GM21390 (cell line): ENCODE results near the gene EIF6.
A peak's percentile ranks its signal among the peaks of the same experiment; 100 is the strongest.

Experiments
- ATAC-seq: cut with Tn5 transposase; IDR thresholded peaks from one replicate; pipeline ENCODE4 v1.9.1; 2021; ENCODE audit not compliant: unreplicated experiment

Gene EIF6

DNA sequence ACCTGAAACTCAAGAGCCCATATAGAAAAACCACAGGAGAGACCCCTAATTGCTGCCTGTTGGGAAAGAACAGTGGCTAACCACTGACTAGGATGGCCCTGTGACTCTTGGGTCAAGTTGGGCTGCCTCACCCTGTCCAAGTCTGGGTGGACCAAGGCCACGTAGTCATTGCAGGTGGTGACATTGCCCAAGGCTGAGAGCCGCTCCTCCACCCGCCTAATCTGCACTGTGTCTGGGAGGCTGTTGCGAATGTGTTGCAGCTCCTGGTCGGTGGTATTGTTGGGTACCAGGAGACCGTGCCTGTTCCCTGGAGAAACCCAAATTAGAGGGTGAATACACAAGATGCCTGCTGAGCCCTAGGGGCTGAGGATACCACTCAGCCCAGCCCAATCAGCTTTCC lies 4.0 kb downstream of the EIF6 start:
- ATAC-seq, result no peak

DNA sequence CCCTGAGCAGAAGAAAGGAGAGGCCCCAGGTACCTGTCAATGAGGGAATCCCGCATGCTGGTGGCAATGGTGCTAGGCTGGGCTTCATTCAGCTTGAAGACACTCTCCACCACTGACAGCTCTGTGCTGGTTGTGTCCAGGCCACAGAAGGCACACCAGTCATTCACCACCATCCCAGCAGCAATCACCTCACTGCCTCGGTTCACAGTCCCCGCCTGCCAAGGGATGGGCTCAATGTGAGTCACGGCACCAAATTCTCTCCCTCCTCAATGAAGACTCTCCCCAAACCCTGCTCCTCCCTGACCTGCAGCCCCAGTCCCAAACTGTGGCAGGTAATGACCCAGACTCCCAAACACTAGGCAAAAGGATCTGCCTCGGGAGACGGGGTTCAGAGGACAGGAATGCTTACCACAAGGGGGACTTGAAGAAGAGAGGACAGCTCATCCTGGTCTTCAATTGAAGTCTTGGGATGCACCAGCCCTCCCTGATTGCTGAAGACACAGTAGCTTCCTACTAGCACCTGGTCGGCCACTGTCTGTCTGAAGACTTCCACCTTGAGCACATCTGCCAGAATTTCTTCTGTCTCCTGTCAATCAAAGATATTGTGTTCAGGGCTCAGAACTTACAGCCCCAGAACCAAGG lies 4.9 kb downstream of the EIF6 start:
- ATAC-seq, result no peak

DNA sequence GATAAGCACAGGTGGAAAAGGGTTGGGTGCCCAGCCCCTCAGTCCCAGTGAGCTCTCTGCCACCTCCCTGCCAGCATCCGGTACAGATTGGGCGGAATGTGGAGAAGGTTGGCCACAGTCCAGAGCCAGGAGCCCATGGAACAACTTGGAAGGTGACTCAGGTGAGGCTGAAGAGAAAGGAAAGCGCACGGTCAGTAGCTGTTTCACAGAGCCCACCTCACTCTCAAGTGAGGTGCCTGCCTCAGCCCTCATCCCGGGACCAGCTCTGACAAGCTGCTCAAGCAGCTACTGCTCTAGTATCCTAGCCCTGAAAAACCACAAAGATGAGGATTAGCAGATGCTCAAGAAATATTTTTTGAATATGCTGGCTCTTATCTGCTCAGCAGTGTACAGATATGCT lies 5.5 kb downstream of the EIF6 start:
- ATAC-seq, result no peak

DNA sequence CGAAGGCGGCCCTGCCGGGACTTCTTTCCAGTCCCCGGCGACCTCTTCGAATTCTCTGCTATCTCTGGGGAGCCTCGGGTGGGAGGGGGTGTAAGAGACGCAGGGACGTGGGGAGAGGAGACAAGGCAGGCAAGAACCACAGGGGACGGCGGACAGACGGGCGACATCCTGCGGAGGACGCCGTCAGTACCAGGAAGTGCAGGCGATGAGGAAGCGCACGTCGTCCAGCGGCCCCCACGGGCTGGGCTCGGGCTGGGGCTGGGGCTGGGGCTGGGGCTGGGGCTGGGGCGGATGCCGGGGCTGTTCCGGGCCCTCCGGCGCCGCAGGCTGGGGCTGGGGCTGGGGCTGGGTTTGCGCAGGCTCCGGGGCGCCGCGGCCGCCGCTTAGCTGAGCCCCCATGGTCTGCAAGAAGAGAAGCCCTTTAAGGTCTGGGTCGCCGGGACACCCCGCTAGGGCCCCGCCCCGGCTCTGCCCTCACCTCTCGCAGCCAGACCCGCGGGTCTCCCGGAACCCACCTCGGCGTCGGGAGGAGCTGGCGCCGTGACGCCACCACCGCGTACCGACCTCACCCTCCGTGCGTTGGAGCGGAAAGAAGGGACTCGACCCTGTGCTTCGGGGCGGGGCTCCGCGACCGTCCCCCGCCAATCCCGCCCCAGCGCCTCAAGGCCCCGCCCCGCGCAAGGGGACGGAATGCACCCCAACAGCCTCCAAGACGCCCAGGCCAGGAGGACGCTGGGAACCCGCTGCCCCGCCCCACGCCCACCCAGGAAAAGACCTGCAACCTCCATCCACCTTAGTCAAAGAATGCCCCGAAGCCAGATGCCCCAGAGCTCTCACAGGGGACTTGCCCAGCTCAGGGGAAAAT lies 6.8 kb downstream of the EIF6 start, which contains the start of gene MMP24OS:
MMP24OS (minus strand) TSS at position 592 of the 865 bp plus-strand sequence; CDS start at position 399, 193 bp downstream.
- peak; percentile 78 for ATAC-seq

DNA sequence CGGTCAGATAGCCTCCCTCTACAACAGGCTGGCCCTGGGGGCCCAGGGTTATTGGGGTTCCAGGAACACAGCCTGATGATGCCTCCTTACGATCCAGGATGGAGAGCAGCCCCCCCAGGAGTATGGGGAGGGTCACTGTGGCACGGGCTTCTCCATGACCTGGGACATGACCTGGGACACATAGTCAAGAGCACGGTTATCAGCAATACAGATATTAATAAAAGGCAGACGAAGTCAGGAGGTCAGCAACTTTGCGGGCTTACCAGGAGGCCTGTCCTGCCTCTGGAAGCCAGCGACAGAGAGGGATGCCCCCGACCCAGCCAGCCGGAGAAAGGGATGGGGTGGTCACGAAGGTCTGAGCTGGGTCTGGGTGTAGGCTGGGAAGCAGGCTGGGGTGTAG lies 7.4 kb downstream of the EIF6 start:
- no peak for ATAC-seq

DNA sequence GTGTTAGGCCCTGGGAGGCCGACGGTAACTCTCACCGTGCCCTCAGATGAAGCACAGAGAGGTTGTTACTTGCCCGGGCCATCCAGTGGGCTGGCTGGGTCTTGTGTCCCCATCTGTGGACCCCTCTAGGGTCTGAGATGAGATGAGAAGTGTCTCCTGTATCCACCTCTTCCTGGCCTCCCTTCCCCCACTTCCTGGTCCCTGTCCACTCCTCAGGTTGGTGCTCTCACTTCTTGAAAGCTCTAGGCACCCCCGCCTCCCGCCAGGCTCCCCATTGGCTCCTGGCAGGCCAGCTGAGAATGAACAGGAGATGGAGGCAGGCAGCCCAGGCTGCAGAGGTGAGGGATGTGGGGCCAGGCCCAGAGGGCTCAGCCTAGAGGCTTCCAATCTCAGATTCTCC lies 8.2 kb downstream of the EIF6 start:
- no peak for ATAC-seq

DNA sequence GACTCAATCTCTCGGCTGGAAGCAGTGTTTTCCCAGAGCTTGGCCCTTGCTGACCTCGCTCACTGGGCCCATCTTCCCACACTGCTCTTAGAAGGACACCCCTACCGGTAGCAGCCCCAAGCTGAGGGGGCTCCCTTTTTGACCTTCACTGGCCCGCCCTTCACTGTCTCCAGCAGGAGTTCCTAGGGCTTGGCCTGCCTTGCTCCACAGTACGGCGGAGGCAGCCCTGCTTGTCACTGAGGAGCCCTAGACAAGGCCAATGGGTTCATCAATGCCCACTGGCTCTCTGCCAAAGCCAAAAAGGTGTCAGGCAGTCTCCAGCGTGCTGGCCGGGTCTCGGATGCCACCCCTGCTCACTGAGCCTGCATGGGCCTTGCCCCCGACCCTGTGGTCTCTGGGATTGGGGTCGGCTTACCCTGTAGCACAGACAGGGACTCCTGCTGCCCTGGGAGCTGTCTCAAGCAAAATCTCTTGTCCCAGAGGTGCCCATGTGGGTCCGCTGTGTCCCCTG lies 8.8 kb downstream of the EIF6 start:
- no peak for ATAC-seq

DNA sequence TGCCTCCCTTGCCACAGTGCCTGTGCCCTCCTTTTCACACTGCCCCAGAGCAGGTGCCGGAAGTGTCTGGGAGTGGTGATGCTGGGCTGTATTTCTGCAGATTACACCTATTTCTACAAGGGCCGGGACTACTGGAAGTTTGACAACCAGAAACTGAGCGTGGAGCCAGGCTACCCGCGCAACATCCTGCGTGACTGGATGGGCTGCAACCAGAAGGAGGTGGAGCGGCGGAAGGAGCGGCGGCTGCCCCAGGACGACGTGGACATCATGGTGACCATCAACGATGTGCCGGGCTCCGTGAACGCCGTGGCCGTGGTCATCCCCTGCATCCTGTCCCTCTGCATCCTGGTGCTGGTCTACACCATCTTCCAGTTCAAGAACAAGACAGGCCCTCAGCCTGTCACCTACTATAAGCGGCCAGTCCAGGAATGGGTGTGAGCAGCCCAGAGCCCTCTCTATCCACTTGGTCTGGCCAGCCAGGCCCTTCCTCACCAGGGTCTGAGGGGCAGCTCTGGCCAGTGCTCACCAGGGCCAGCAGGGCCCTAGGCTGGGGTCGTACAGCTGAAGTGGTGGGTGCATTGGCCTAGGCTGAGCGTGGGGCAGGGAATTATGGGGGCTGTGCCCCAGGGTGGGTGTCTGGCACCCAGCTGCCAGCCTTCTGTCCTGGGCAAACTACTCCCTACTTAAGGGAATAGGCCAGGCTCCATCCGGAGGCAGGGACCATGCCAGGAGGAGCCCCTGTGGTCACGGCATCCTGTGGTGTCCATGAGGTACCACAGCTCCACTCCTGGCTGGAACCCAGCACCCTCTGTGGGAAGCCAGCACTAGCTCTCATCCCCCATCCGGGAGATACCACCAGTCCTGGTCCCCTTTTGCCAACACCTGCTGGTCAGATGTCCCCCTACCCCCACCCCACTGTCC lies 10.1 kb downstream of the EIF6 start:
- no peak for ATAC-seq

DNA sequence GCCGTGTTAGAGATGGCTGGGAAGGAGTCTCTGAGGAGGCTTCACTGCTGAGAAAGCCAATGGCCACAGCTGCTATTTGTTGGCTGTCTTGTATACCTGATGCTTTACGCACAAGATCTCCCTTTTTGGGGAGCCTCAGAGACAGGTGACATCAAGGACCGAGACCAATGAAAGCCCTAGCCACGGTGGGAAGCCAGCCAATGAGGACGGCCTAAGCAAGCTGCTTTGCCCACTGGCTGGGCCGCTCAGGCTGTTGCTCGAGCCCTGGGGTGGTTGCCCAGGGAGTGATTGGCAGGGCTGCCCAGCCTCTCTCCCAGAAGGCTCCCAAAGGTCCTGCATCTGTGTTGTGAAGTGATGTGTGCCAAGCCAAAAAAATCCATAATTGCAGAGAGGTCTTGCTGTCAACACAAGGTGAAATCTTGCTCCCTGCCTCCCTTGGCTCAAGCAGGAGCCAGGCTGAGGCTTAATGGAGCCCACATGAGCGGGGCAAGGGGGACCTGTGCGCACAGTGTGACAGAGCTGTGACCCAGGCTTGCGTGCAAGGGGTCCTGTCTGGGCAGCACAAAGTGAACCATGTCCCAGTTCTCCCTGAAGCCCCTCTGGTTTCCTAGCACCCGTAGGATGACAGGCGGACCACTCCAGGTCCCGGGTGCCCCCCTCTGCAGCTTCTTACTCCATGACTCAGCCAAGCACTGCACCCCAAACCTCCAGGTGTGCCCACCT lies 11.0 kb downstream of the EIF6 start:
- no peak for ATAC-seq

DNA sequence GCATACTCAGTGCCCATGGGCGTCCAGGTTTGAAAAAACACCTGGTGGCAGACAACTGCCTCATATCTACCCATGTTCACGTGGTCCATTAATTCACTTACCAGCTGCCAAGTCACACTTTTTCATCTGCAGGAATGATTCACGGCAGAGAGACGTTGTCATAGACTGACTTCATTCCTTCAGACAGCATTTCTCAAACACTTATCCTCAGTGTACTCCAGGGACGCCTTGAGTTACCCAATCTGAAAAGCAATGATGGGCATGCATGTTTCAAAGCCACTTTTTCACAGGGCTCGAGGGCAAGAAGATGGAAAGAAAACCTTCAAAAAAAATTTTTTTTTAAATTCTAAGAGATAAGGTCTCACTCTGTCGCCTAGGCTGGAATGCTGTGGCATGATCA lies 12.7 kb downstream of the EIF6 start:
- no peak for ATAC-seq

DNA sequence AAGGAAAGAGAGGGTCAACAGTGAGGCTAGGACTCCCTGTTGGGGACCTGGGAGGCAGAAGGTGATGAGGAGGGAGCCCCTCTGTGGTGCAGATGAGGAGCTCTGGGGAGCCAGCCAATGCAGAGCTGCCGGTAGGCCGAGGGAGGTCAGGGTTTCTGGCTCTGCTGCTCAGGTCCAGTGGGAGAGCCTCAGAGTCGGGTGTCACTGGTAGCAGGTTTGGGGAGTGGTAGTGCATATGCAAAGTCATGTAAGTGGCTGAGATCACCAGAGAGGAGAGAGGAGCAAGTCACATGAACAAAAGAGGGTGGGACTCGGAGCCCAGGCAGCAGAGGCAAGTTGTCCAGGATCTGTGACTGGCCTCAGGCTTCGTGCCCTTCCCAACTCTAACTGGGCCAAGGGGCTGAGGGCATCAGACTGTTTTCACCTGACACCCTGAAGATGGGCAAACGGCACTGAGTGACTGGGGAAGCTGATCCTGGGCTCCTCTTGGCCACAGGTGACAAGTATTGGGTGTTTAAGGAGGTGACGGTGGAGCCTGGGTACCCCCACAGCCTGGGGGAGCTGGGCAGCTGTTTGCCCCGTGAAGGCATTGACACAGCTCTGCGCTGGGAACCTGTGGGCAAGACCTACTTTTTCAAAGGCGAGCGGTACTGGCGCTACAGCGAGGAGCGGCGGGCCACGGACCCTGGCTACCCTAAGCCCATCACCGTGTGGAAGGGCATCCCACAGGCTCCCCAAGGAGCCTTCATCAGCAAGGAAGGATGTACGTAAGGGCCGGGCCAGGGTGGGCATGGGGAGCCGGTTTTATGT lies 13.3 kb downstream of the EIF6 start:
- no peak for ATAC-seq

DNA sequence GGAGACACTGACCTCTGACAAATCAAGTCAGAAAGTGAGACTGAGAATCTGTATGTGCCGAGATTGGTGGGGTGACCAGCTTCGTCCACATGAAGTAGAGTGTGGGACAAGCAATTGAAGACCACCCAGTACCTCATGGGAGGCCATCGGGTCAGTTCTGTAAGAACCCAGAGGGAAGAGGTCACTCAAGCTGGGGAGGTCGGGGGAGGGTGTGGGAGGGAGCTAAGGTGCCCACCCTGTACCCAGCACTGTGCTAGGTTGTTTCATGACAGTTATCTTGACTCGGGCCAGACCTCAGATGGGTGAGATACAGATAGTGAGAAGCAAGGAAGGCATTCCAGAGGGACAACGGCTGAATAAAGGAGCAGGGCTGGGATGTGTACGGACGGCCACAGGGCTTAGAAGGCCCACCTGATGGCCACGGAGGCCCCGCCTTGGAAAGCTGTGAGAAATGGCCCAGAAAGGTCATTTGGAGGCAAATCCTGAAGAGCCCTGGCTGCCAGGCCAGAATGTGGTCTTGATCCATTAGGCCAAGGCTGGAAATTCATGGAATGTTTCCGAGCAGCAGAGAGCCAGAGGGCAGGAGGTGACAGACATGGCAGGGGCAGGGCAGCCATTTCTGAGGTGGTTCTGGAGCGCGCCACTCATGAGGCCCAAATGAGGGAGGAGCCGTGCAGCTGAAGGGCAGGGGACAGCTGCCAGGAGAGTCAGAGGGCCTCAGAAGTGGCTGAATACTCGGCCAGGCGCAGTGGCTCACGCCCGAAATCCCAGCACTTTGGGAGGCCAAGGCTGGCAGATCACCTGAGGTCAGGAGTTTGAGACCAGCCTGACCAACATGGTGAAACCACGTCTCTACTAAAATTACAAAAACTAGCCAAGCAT lies 14.3 kb downstream of the EIF6 start:
- no peak for ATAC-seq

DNA sequence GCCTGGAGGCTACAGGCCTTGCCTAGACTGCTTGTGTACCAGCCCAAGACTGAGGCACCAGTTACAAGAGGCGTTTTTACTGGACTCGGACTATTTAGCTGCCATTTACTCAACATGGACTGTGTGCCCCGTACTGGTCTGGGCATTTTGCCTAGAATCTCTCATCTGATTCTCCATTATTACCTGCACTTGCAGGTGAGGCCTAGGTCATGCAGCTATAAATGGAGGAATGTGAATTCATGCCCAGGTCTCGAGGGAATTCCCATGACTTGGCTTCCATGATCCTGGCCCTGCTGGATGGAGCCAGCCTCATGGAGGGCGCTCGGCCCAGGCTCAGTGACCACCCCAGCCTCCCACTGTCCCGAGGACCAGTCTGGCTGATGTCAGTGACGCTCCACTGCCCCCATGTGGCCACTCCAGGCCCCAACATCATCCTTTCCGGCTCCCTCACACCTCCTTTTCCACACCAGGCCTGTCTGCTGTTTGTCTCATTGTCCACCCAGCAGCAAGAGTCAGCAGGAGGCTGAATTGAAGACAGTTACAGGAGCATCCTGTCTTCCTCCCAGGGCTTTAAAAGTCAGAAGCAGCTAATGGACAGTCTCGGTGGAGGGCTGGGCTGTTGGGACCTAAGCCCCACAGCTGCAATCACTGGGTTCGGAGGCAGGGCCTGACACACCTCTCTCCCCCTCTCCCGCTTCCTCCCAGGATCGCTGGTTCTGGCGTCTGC lies 15.4 kb downstream of the EIF6 start:
- ATAC-seq, result no peak

DNA sequence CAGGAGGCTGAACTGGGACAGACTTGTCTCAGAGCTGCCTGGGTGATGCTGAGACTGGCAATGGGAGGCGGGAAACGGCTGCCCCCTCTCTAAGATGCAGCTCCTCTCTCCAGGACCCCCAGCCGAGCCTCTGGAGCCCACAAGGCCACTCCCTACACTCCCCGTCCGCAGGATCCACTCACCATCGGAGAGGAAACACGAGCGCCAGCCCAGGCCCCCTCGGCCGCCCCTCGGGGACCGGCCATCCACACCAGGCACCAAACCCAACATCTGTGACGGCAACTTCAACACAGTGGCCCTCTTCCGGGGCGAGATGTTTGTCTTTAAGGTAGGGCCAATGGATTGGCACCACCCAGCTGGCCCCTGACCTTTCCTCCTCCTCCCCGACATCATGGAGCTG lies 17.5 kb downstream of the EIF6 start:
- ATAC-seq, result no peak

DNA sequence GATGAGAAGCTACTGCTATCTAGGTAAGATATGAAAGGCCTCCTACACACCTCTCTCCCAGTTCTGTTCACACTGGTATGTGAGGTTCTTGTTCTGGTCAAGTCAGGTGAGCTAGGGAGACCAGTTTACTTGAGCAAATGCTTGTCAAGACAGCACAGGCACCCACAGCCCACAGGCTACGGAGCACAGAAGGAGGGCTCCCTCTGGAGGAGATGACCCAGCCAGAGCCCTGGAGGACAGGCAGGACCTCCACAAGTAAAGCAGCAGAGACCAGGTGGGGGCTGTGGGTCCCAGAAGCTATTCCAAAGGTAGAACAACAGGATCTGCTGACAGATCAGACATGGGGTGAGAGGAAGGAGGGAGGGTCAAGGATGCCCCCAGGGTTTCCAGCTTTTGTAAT lies 19.8 kb downstream of the EIF6 start:
- ATAC-seq, result no peak

DNA sequence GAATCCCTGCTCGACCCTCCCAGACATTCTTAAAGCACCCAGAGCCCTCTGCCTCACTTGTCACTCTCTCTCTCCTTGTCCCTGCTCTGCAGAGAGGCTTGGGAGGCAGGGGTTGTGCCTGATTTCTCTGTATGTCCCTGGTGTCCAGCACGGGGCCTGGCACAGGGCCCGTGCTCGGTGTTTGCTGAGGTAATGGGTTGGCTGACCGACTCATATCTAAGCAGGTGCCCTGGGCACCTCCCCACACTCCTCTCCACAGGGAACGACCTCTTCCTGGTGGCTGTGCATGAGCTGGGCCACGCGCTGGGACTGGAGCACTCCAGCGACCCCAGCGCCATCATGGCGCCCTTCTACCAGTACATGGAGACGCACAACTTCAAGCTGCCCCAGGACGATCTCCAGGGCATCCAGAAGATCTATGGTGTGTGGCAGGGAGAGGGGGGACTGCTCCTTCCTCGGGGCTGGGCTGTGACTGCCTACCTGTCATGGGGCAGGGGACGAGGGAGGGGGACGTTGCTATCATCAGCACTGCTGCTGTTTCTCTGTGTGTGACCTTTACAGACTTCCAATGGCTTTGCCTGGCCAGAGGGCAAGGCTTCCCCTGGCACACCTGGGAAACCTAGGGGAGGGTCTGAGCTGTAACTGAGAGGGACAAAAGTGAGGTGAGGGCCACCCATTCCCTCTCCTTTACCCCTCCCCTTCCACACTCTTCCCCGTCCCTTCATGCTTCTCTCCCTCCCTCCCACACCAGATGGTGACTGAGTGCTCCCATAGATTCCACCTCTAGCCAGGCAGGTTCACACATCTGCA lies 20.8 kb downstream of the EIF6 start:
- ATAC-seq, result no peak
